Measurements from ENCODE around the gene PFN3. TPM values are rescaled to one million over a fixed set of nuclear protein-coding genes. Genes with fewer than 3 reads are reported as not detected.
"Not testable (repeated sequence)": the region's sequence is repeated elsewhere in the genome, so short reads cannot be mapped to it uniquely, and the experiment has no call there.

Gene PFN3
- total RNA-seq, 2 experiments from 2014 or later = not detected

- Histone ChIP-seq H3K27me3 (ENCODE audit: control insufficient read depth in 1 of 2, insufficient read depth in 2 of 2, low read length in 2 of 2) (no peaks in the 10 kb centered on the region), H3K4me3 (ENCODE audit: low read length) (no peak overlapping the region), H3K27ac (ENCODE audit: low read depth in 1 of 2, low read length in 2 of 2) (no peak overlapping the region), H3K9me3 (ENCODE audit: control insufficient read depth in 1 of 2, insufficient read depth in 1 of 2, low read length in 2 of 2) (no peaks in the 10 kb centered on the region), H3K4me1 (ENCODE audit: insufficient read depth, low read length) (peaks cover 83% of the 10 kb centered on the region), H3K36me3 (ENCODE audit: insufficient read depth, low read length) (peaks cover 12% of the 10 kb centered on the region)
- peaks cover 11% of the 10 kb centered on the region for H3K36me3 Mint-ChIP-seq (ENCODE audit: low read depth)
- H3K27ac Mint-ChIP-seq = no peak overlapping the region
- H3K4me1 Mint-ChIP-seq (ENCODE audit: low read depth) = peaks cover 46% of the 10 kb centered on the region
- intact Hi-C loops (cut with DNase I, micrococcal nuclease) = no loop called here
- H3K4me3 Mint-ChIP-seq = no peak overlapping the region
- H3K9me3 Mint-ChIP-seq = no peaks in the 10 kb centered on the region
- CTCF ChIA-PET = interaction anchor here (1.2 to 2.4 kb wide), 6 partner anchors 8 to 77 kb away, joined by 3 to 10 read pairs (median 3); no protein-coding TSS in a partner anchor
- TF ChIP-seq CTCF (IDR thresholded peaks at IDR 0.05) = no peak
- POLR2A ChIA-PET = interaction anchor here (0.6 to 1.3 kb wide), 4 partner anchors 12 to 77 kb away, joined by 3 to 5 read pairs (median 3); no protein-coding TSS in a partner anchor
- no peaks in the 10 kb centered on the region for H3K27me3 Mint-ChIP-seq
- ATAC-seq (ENCODE audit: poor library complexity) (no peak), DNase-seq (no peak)
Measured at GRCh38 chr5:177377851-177378776, 22.3 kb downstream of the PFN3 start.

- Histone ChIP-seq H3K27me3 (ENCODE audit: control insufficient read depth in 1 of 2, insufficient read depth in 2 of 2, low read length in 2 of 2) (no peaks in the 10 kb centered on the region), H3K27ac (ENCODE audit: low read depth in 1 of 2, low read length in 2 of 2) (peak overlapping the region in 1 of 2 donors; percentile 22), H3K9me3 (ENCODE audit: control insufficient read depth in 1 of 2, insufficient read depth in 1 of 2, low read length in 2 of 2) (no peaks in the 10 kb centered on the region), H3K4me1 (ENCODE audit: insufficient read depth, low read length) (peaks cover 89% of the 10 kb centered on the region), H3K4me3 (ENCODE audit: low read length) (no peak overlapping the region), H3K36me3 (ENCODE audit: insufficient read depth, low read length) (peaks cover 27% of the 10 kb centered on the region)
- Mint-ChIP-seq H3K9me3 (no peaks in the 10 kb centered on the region), H3K27ac (peak overlapping the region; percentile 56), H3K27me3 (no peaks in the 10 kb centered on the region), H3K4me1 (ENCODE audit: low read depth) (peaks cover 56% of the 10 kb centered on the region), H3K4me3 (no peak overlapping the region), H3K36me3 (ENCODE audit: low read depth) (peaks cover 30% of the 10 kb centered on the region)
- ATAC-seq (ENCODE audit: poor library complexity) (no peak), DNase-seq (no peak)
- CTCF ChIA-PET = no interaction called here
- POLR2A ChIA-PET = interaction anchor here (0.9 to 1.0 kb wide), 2 partner anchors 22 to 64 kb away, joined by 3 read pairs; no protein-coding TSS in a partner anchor
- TF ChIP-seq CTCF (IDR thresholded peaks at IDR 0.05) = no peak
- intact Hi-C loops (cut with DNase I, micrococcal nuclease) = no loop called here
Measured at GRCh38 chr5:177376107-177376506, 24.4 kb downstream of the PFN3 start.

GRCh38 chr5:177375516-177375915, 24.9 kb downstream of the PFN3 start:
- H3K4me3 ChIP-seq (ENCODE audit: low read length); DNase-seq; H3K27me3 Mint-ChIP-seq; H3K27me3 ChIP-seq (ENCODE audit: control insufficient read depth in 1 of 2, insufficient read depth in 2 of 2, low read length in 2 of 2); H3K9me3 ChIP-seq (ENCODE audit: control insufficient read depth in 1 of 2, insufficient read depth in 1 of 2, low read length in 2 of 2); H3K4me3 Mint-ChIP-seq; intact Hi-C loops (cut with DNase I, micrococcal nuclease); ATAC-seq (ENCODE audit: poor library complexity); H3K9me3 Mint-ChIP-seq: not testable (repeated sequence)
- Histone ChIP-seq H3K36me3 (ENCODE audit: insufficient read depth, low read length) (peaks cover 28% of the 10 kb centered on the region), H3K27ac (ENCODE audit: low read depth in 1 of 2, low read length in 2 of 2) (peak overlapping the region; percentile 58 to 73), H3K4me1 (ENCODE audit: insufficient read depth, low read length) (peaks cover 93% of the 10 kb centered on the region)
- POLR2A ChIA-PET = interaction anchor here (0.8 to 1.0 kb wide), 4 partner anchors 14 to 68 kb away, joined by 3 read pairs; no protein-coding TSS in a partner anchor
- Mint-ChIP-seq H3K27ac (peak overlapping the region; percentile 56), H3K36me3 (ENCODE audit: low read depth) (peaks cover 30% of the 10 kb centered on the region), H3K4me1 (ENCODE audit: low read depth) (peaks cover 56% of the 10 kb centered on the region)
- CTCF ChIA-PET = interaction anchor here (1.0 kb wide), 1 partner anchor 15 kb away, joined by 3 read pairs; no protein-coding TSS in a partner anchor

Data from CD4-positive, alpha-beta T cell (primary cell).